ENCODE results near the gene OR4D11.
"Not testable (repeated sequence)": the region's sequence is repeated elsewhere in the genome, so short reads cannot be mapped to it uniquely, and the experiment has no call there.

Gene OR4D11

DNA sequence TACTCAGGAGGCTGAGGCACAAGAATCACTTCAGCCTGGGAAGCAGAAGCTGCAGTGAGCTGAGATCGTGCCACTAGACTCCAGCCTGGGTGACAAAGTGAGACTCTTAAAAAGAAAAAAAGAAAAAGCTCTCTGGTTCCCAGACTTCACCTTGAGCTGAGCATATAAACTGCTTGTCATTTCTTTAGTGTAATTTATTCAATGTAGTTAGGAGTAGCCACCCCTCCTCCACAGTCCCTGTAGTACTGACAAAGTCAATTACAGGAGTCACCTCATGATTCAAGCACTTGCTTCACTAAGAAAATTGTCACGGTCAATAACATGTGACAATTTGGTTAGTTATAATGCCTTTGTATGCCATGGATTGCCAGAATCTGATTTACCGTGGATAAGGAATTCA, 23.0 kb upstream of the OR4D11 start:
- no peak overlapping the region for H3K27ac ChIP-seq
- no peak for TF ChIP-seq ZFX (IDR thresholded peaks at IDR 0.05; ENCODE audit: borderline replicate concordance)
- TF ChIP-seq, protein P1, sequence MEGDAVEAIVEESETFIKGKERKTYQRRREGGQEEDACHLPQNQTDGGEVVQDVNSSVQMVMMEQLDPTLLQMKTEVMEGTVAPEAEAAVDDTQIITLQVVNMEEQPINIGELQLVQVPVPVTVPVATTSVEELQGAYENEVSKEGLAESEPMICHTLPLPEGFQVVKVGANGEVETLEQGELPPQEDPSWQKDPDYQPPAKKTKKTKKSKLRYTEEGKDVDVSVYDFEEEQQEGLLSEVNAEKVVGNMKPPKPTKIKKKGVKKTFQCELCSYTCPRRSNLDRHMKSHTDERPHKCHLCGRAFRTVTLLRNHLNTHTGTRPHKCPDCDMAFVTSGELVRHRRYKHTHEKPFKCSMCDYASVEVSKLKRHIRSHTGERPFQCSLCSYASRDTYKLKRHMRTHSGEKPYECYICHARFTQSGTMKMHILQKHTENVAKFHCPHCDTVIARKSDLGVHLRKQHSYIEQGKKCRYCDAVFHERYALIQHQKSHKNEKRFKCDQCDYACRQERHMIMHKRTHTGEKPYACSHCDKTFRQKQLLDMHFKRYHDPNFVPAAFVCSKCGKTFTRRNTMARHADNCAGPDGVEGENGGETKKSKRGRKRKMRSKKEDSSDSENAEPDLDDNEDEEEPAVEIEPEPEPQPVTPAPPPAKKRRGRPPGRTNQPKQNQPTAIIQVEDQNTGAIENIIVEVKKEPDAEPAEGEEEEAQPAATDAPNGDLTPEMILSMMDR (IDR thresholded peaks at IDR 0.05) = no peak

DNA sequence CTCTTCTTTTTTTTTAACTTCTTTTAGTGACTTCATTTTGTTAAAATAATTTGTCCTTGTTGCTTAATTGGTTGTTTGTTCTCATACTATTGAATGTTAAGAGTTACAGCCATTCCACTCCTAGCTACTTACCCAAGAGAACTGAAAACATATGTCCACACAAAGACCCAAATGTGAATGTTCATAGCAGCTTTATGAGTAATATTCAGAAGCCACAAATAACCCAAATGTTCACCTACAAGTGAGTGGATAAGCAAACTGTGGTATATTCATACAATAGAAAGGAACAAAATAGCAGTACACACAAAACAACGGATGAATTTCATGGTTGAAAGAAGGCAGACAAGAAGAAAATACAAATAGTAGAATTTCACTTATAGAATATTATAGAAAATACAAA, 1.4 kb upstream of the OR4D11 start:
- TF ChIP-seq ZFX (IDR thresholded peaks at IDR 0.05; ENCODE audit: borderline replicate concordance) = no peak
- TF ChIP-seq, protein P1 (IDR thresholded peaks at IDR 0.05) = no peak

DNA sequence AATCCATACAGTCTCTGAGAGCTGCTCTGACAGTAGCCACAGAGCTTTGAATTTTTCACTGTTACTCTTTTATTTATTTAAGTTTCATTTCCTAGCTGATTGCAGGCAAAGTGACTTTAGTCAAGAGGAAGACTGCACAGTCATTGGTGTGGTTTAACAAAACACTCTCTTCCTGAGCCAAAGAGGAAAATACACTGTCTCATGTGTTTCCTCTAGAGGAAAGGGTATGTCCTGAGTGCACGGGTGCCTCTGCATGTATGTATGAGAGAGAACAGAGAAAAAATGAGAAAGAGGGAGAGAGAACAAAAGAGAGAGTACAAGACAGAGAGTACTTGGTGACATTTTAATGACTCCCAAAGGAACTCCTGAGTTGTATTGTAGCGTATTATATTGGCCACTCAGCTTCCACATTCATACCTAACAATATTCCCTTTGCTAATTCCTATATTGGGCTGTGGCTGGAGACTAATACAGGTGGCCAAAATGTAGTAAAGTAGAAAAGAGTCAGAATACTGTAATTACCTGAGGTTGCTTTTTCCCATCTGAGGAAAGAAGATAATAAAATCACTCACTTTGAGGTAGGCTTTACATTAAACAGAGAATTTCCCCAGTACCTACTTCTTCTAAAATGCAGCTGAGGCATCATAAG, 7.7 kb downstream of the OR4D11 start, which contains the start of gene OR4D9:
OR4D9 (plus strand) TSS at position 599 of the 649 bp plus-strand sequence. CDS start 3,374 bp downstream, outside the sequence.
- TF ChIP-seq, protein P1 (IDR thresholded peaks at IDR 0.05) = no peak
- TF ChIP-seq ZFX (IDR thresholded peaks at IDR 0.05; ENCODE audit: borderline replicate concordance) = no peak
- no peak within 1 kb of the TSS for H3K27ac ChIP-seq

More for the DNA sequence above, 1.4 kb upstream of the OR4D11 start:
- no peak overlapping the region for H3K27ac ChIP-seq

DNA sequence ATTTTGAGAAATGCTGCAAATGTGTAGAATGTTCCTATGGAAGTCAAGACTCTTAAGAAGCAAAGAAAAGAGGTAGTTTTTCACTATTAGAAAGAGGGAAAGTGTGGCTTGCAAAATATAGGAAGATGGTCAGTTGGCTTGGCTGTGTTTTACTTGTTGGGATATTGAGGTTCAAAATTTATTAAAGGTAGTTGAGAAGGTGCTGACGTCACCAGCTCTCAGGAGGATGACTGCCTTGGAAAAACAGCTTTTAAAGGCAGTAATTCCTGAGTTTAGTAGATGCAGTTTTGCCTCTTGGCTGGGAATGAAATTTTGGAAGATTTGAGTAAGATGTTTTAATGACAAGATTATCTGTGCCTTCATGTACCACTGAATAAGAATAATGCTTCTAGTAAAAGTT, 8.3 kb downstream of the OR4D11 start:
- TF ChIP-seq ZFX (IDR thresholded peaks at IDR 0.05; ENCODE audit: borderline replicate concordance) = no peak
- TF ChIP-seq, protein P1 (IDR thresholded peaks at IDR 0.05) = no peak
- H3K27ac ChIP-seq = no peak overlapping the region

DNA sequence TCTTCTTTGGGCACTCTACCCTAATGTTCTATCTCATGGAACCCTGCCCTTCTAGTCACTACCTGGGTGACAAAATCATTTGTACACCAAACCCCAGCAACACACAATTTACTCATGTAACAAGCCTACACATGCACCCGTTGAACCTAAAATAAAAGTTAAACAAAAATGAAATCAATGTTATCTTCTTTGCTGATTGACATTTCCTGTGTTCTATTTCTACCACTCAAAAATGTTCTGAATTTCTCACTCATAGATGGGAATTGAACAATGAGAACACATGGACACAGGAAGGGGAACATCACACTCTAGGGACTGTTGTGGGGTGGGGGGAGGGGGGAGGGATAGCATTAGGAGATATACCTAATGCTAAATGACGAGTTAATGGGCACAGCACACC, 16.8 kb downstream of the OR4D11 start:
- not testable (repeated sequence) for H3K27ac ChIP-seq

DNA sequence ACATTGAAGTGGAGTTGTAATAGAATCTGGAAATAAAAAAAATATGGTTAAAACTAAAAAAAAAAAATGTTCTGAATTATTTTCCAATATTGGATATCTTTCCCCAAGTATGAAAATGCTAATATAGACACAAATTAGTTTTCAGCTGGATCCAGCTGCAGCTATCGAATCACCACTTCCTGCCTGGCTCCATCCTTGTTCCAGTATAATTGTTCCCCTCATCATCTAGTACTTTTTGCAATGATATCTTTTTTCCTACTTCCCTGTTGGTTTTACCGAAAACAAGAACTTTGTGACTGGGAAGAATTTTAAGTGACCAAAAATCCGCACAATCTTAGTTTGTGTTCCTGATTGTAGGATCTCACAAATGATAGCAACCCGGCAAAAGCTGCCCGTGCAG, 17.4 kb downstream of the OR4D11 start:
- H3K27ac ChIP-seq = no peak overlapping the region
- TF ChIP-seq ZFX (IDR thresholded peaks at IDR 0.05; ENCODE audit: borderline replicate concordance) = no peak
- TF ChIP-seq, protein P1 (IDR thresholded peaks at IDR 0.05) = no peak

DNA sequence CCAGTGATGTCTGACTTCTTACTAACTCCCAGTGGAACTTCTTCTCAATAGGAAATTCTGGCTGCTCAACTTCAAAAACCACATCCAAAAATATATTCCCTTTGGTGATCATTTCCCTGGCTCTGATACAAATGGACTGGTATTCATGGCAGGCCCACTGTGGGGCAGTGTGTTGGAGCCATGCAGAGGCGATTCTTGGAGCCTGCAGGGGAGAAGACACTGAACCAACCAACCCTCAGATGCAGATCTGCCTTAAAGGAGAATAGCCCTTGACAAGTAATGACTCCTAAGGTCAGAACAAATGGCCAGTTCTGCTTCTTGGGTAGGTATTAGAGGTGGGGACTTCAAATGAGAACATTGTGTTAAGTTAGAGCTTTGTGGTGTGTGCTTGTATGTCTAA, 20.2 kb downstream of the OR4D11 start:
- no peak for TF ChIP-seq ZFX (IDR thresholded peaks at IDR 0.05; ENCODE audit: borderline replicate concordance)
- TF ChIP-seq, protein P1 (IDR thresholded peaks at IDR 0.05) = no peak
- H3K27ac ChIP-seq = no peak overlapping the region

DNA sequence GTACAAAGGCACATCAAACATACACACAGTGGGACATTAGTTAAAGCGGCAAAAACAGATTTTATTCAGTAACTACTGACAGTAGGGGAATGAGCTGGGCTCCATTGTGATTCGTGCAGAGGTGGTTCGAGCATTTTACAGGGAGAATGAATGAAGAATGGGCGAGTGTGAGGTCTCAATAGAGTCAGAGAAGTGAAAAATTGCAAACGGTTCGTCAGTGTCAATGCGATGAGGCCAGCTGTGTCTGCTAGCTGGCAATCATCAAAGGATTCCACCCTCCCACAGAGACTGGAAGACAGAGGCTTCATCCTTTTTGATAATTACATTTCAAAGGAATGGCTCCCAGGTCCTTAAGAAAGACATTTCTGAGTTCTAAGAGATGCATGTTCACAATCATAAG, 25.3 kb downstream of the OR4D11 start:
- TF ChIP-seq ZFX (IDR thresholded peaks at IDR 0.05; ENCODE audit: borderline replicate concordance) = no peak
- TF ChIP-seq, protein P1 (IDR thresholded peaks at IDR 0.05) = no peak
- H3K27ac ChIP-seq = no peak overlapping the region

Measured in 22Rv1 (cell line).